ENCODE data around the gene GOLT1B. TPM values are rescaled to one million over a fixed set of nuclear protein-coding genes. Genes with fewer than 3 reads are reported as not detected.
A peak's percentile ranks its signal among the peaks of the same experiment; 100 is the strongest.
"Not testable (repeated sequence)": the region's sequence is repeated elsewhere in the genome, so short reads cannot be mapped to it uniquely, and the experiment has no call there.

The GOLT1B gene
- total RNA-seq (10 to 100 TPM; 30.2 to 30.3 TPM), polyA plus RNA-seq (10 to 100 TPM; 16.6 to 19.7 (median 19.2) TPM), total RNA-seq (19.7 to 51.0 (median 34.7) reads per million in 6 experiments)

GRCh38 chr12:21501258-21502163 lies at the start of gene GOLT1B, which contains the start of gene RECQL:
TSS of gene GOLT1B (plus strand) at chr12:21501789. CDS start at chr12:21501924, 135 bp downstream.
TSS of gene RECQL (minus strand) at chr12:21501635. CDS start at chr12:21499570, 2,065 bp downstream.
- POLR2A ChIA-PET: interaction anchor here (0.9 to 2.4 kb wide), 10 partner anchors 9 to 176 kb away, joined by 3 to 23 read pairs (median 4); partner anchors contain the start of genes LDHB and PYROXD1
- no peaks in the 10 kb centered on the region for H3K27me3 Mint-ChIP-seq
- peaks cover 21 to 58% (median 46%) of the 10 kb centered on the region in 4 donors for H3K4me1 Mint-ChIP-seq
- H3K4me3 Mint-ChIP-seq: no peak within 1 kb of the TSS
- ATAC-seq (peak; percentile 94 to 97), DNase-seq (peak; percentile 62 to 95 (median 92))
- H3K9me3 Mint-ChIP-seq: no peaks in the 10 kb centered on the region
- peaks cover 4 to 27% (median 14%) of the 10 kb centered on the region in 3 donors for H3K36me3 Mint-ChIP-seq
- H3K27ac Mint-ChIP-seq: no peak within 1 kb of the TSS

- no peaks in the 10 kb centered on the region for H3K27me3 Mint-ChIP-seq
- H3K27ac Mint-ChIP-seq: peak overlapping the region in 5 of 10 donors; percentile 51 to 92 (median 79)
- peaks cover 11 to 39% (median 29%) of the 10 kb centered on the region in 4 donors for H3K4me1 Mint-ChIP-seq
- POLR2A ChIA-PET: no interaction called here
- H3K9me3 Mint-ChIP-seq: no peaks in the 10 kb centered on the region
- H3K4me3 Mint-ChIP-seq: peak overlapping the region in 3 of 10 donors; percentile 49 to 70 (median 67)
- ATAC-seq: no peak
- no peak for DNase-seq
- peaks cover 3 to 63% (median 29%) of the 10 kb centered on the region in 3 donors for H3K36me3 Mint-ChIP-seq
Observed at GRCh38 chr12:21453312-21453852, 48.2 kb upstream of the GOLT1B start.

DNA sequence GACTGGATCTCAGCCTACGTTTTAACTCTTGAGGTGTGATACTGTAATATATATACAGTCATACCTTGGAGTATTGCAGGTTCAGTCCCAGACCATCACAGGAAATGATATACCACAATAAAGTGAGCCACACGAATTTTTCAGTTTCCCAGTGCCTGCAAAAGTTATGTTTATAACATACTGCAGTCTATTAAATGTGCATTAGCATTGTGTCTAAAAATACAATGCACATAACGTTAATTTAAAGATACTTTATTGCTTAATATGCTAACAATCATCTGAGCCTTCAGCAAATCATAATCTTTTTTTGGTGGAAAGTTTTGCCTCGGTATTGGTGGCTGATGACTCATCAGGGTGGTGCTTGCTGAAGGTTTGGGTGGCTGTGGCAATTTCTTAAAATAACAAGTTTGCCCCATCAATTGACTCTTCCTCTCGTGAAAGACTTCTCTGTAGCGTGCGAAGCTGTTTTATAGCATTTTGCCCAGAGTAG lies 45.3 kb upstream of the GOLT1B start:
- H3K4me1 Mint-ChIP-seq: peaks cover 11 to 41% (median 31%) of the 10 kb centered on the region in 4 donors
- H3K9me3 Mint-ChIP-seq: no peaks in the 10 kb centered on the region
- POLR2A ChIA-PET: interaction anchor here (0.5 to 0.6 kb wide), 2 partner anchors 18 to 23 kb away, joined by 8 read pairs; no protein-coding TSS in a partner anchor
- peak overlapping the region in 8 of 10 donors; percentile 46 to 73 (median 64) for H3K4me3 Mint-ChIP-seq
- no peaks in the 10 kb centered on the region for H3K27me3 Mint-ChIP-seq
- peak; percentile 88 to 92 for ATAC-seq
- peak in 6 of 10 donors; percentile 7 to 54 (median 36) for DNase-seq
- H3K36me3 Mint-ChIP-seq: peaks cover 0 to 56% (median 29%) of the 10 kb centered on the region in 3 donors
- peak overlapping the region; percentile 29 to 95 (median 74) for H3K27ac Mint-ChIP-seq

GRCh38 chr12:21459474-21459873 lies 42.1 kb upstream of the GOLT1B start:
- Mint-ChIP-seq H3K4me1 (peaks cover 10 to 33% (median 30%) of the 10 kb centered on the region in 4 donors), H3K4me3 (no peak overlapping the region), H3K36me3 (peaks cover 5 to 74% (median 43%) of the 10 kb centered on the region in 3 donors), H3K27me3 (no peaks in the 10 kb centered on the region), H3K27ac (peak overlapping the region in 2 of 10 donors; percentile 25 to 93), H3K9me3 (peaks cover 0 to 3% (median 0%) of the 10 kb centered on the region in 9 donors)
- POLR2A ChIA-PET: no interaction called here
- DNase-seq (no peak), ATAC-seq (no peak)

- H3K4me3 Mint-ChIP-seq, H3K4me1 Mint-ChIP-seq, H3K9me3 Mint-ChIP-seq, POLR2A ChIA-PET, DNase-seq, ATAC-seq, H3K27me3 Mint-ChIP-seq: not testable (repeated sequence)
- Mint-ChIP-seq H3K27ac (peak overlapping the region in 6 of 10 donors; percentile 17 to 71 (median 60)), H3K36me3 (peaks cover 8 to 78% (median 33%) of the 10 kb centered on the region in 3 donors)
Observed at GRCh38 chr12:21467334-21467733, 34.3 kb upstream of the GOLT1B start.

- Mint-ChIP-seq H3K36me3 (peaks cover 4 to 78% (median 37%) of the 10 kb centered on the region in 3 donors), H3K4me1 (peaks cover 1 to 5% (median 4%) of the 10 kb centered on the region in 4 donors), H3K27ac (peak overlapping the region in 1 of 10 donors; percentile 7), H3K4me3 (no peak overlapping the region), H3K27me3 (no peaks in the 10 kb centered on the region), H3K9me3 (no peaks in the 10 kb centered on the region)
- no peak for ATAC-seq
- POLR2A ChIA-PET: no interaction called here
- no peak for DNase-seq
Observed at GRCh38 chr12:21471294-21471693, 30.3 kb upstream of the GOLT1B start.

GRCh38 chr12:21472197-21472823 lies 29.3 kb upstream of the GOLT1B start:
- H3K36me3 Mint-ChIP-seq: peaks cover 4 to 81% (median 33%) of the 10 kb centered on the region in 3 donors
- peak overlapping the region in 6 of 10 donors; percentile 10 to 72 (median 44) for H3K27ac Mint-ChIP-seq
- no peak for DNase-seq
- no peak for ATAC-seq
- H3K27me3 Mint-ChIP-seq: no peaks in the 10 kb centered on the region
- H3K9me3 Mint-ChIP-seq: no peaks in the 10 kb centered on the region
- POLR2A ChIA-PET: no interaction called here
- no peak overlapping the region for H3K4me3 Mint-ChIP-seq
- no peaks in the 10 kb centered on the region for H3K4me1 Mint-ChIP-seq

DNA sequence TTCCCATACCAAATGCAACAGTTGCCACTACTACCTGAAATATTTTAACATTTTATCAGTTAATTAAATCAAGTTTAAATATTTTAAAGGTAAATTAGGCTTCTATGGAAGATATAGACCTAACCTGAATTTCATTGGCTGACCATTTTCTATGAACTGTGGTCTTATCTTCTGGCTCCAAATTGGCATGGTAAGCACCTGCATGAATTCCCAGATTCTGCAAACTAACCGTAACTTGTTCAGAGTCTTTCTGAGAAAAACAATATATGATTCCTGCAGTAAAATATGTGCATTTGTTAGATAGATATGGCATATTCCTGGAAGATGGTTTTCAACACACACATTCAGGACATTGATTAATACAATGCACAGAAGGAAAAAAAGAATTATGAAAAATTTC lies 26.0 kb upstream of the GOLT1B start:
- Mint-ChIP-seq H3K27ac (peak overlapping the region in 3 of 10 donors; percentile 6 to 41 (median 37)), H3K4me1 (no peaks in the 10 kb centered on the region), H3K27me3 (no peaks in the 10 kb centered on the region), H3K36me3 (peaks cover 4 to 64% (median 23%) of the 10 kb centered on the region in 3 donors), H3K9me3 (no peaks in the 10 kb centered on the region), H3K4me3 (no peak overlapping the region)
- POLR2A ChIA-PET: no interaction called here
- no peak for DNase-seq
- no peak for ATAC-seq

DNA sequence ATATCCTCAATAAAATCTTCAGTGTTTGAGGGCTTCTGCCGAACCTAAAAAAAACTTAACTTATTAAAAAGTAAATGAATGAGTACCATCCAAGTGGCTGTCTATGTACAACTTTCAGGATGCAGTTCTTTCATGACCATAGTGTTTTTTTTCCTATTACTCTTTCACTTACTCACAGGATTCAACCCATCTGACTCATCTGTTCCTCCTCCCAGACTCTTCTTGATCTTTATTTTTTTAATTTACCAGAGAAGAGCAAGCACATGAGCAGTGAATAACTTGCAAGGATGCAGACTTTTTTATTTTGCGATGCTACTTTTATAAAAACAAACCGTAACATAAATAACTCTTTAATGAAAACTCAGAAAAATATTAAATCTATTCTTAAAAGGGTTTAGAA lies 24.6 kb upstream of the GOLT1B start:
- ATAC-seq: no peak
- no peak for DNase-seq
- peak overlapping the region in 4 of 10 donors; percentile 3 to 39 (median 26) for H3K27ac Mint-ChIP-seq
- H3K27me3 Mint-ChIP-seq: no peaks in the 10 kb centered on the region
- H3K4me1 Mint-ChIP-seq: no peaks in the 10 kb centered on the region
- POLR2A ChIA-PET: no interaction called here
- H3K4me3 Mint-ChIP-seq: no peak overlapping the region
- H3K36me3 Mint-ChIP-seq: peaks cover 4 to 57% (median 23%) of the 10 kb centered on the region in 3 donors
- H3K9me3 Mint-ChIP-seq: no peaks in the 10 kb centered on the region

DNA sequence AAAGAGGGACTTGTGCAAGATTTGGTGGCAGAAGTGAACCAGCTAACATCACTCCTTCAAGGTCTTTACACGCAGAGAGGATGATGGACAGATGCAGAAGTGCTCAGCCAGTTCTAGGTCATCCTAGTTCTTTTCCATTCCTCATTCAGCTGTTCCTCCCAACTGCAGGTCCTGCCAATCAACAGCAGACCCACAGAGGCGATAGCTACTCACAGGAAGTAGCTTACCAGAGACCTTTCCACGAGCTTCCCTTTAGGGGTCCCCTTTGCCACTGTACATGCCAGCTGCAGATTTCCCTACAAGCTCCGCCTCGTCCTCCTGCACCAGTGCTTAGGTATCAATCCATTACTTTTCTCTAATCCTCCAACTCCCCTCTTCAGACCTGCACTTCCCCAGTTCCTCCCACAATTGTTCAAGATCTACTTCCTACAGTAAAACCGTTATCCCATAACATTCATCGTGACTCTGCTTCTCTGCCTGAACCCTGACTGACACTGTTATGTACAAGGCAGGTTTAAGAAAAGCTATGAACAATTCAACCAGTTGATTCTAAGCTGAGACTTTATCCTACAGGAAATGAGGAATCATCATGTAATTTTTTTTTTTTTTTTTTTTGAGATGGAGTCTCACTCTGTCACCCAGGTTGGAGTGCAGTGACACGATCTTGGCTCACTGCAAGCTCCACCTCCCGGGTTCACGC lies 22.7 kb upstream of the GOLT1B start:
- no peaks in the 10 kb centered on the region for H3K9me3 Mint-ChIP-seq
- H3K36me3 Mint-ChIP-seq: peaks cover 0 to 39% (median 12%) of the 10 kb centered on the region in 3 donors
- ATAC-seq: no peak
- no peaks in the 10 kb centered on the region for H3K4me1 Mint-ChIP-seq
- POLR2A ChIA-PET: interaction anchor here (0.7 kb wide), 2 partner anchors 22 to 42 kb away, joined by 5 to 8 read pairs; no protein-coding TSS in a partner anchor
- H3K27ac Mint-ChIP-seq: no peak overlapping the region
- no peak for DNase-seq
- no peak overlapping the region for H3K4me3 Mint-ChIP-seq
- H3K27me3 Mint-ChIP-seq: no peaks in the 10 kb centered on the region

DNA sequence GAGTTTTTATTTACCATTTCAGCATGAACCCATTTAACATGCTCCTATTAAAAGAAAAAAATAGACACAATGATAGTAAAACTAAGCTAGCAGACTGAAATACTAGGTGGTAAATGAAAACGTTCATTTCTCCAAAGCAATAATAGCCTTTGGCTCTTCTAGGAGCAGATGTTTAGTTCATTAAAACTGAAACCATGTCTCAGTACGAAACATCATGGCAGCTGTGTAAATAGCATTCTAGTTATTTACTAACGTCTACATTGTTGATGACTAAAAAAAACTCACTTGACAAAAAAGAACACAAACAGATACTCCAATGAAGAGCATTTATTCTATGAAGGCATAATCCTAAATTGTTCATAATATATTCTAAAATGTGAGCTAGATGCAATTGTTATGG lies 18.1 kb upstream of the GOLT1B start:
- Mint-ChIP-seq H3K4me1 (peaks cover 3 to 9% (median 7%) of the 10 kb centered on the region in 4 donors), H3K27ac (no peak overlapping the region), H3K27me3 (no peaks in the 10 kb centered on the region), H3K4me3 (no peak overlapping the region), H3K36me3 (peaks cover 0 to 24% (median 13%) of the 10 kb centered on the region in 3 donors), H3K9me3 (no peaks in the 10 kb centered on the region)
- POLR2A ChIA-PET: no interaction called here
- DNase-seq: no peak
- no peak for ATAC-seq

DNA sequence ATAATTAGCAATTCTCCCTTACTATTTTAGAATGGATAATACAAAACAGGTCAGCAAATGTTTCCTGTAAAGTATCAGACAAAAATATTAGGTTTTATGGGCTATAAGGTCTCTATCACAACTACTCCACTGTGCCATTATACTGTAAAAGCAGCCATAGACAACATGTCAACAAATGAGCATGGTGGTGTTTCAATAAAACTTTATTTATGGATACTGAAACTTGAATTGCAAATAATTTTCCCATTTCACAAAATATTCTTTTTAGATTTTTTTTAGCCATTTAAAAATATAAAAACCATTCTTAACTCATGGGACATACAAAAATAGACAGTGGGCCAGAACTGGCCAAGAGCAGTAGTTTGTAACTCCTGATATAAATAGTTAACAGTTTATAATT lies 15.6 kb upstream of the GOLT1B start:
- no peaks in the 10 kb centered on the region for H3K9me3 Mint-ChIP-seq
- H3K36me3 Mint-ChIP-seq: peaks cover 10 to 44% (median 28%) of the 10 kb centered on the region in 3 donors
- no peak for ATAC-seq
- H3K4me1 Mint-ChIP-seq: peaks cover 7 to 16% (median 13%) of the 10 kb centered on the region in 4 donors
- no peak for DNase-seq
- POLR2A ChIA-PET: no interaction called here
- no peak overlapping the region for H3K27ac Mint-ChIP-seq
- no peak overlapping the region for H3K4me3 Mint-ChIP-seq
- H3K27me3 Mint-ChIP-seq: no peaks in the 10 kb centered on the region

Data from naive thymus-derived CD8-positive, alpha-beta T cell (primary cell).